NCI-H345 treated with DMSO at 0.1 percent for 48 hours (cell line): ENCODE data around the gene NOLC1.
"Not testable (repeated sequence)": the region's sequence is repeated elsewhere in the genome, so short reads cannot be mapped to it uniquely, and the experiment has no call there.

Experiments used
- DNase-seq: peaks from one replicate; lab custom pipeline; 2025; ENCODE audit not compliant: unreplicated experiment; lab: John Stamatoyannopoulos, UW

NOLC1 gene

GRCh38 chr10:102153093-102153620, 968 bp downstream of the NOLC1 start:
- no peak for DNase-seq

- no peak for DNase-seq
Observed at GRCh38 chr10:102154466-102155116, 2.4 kb downstream of the NOLC1 start.

- DNase-seq = no peak
Observed at GRCh38 chr10:102157224-102157623, 5.0 kb downstream of the NOLC1 start.

- no peak for DNase-seq
Observed at GRCh38 chr10:102159051-102159597, 6.9 kb downstream of the NOLC1 start.

GRCh38 chr10:102159831-102160230, 7.6 kb downstream of the NOLC1 start:
- DNase-seq = no peak

- no peak for DNase-seq
Observed at GRCh38 chr10:102163342-102163989, 11.3 kb downstream of the NOLC1 start.

- DNase-seq = no peak
Observed at GRCh38 chr10:102167861-102168260, 15.7 kb downstream of the NOLC1 start.

GRCh38 chr10:102170602-102171001, 18.4 kb downstream of the NOLC1 start:
- no peak for DNase-seq

GRCh38 chr10:102172288-102172687, 20.1 kb downstream of the NOLC1 start:
- DNase-seq = no peak

- no peak for DNase-seq
Observed at GRCh38 chr10:102175415-102175814, 23.2 kb downstream of the NOLC1 start.

GRCh38 chr10:102184606-102185005, 32.4 kb downstream of the NOLC1 start:
- DNase-seq = no peak

- no peak for DNase-seq
Observed at GRCh38 chr10:102185272-102185671, 33.1 kb downstream of the NOLC1 start.

- no peak for DNase-seq
Observed at GRCh38 chr10:102185811-102186527, 33.8 kb downstream of the NOLC1 start.

- no peak for DNase-seq
Observed at GRCh38 chr10:102188298-102188940, 36.2 kb downstream of the NOLC1 start.

GRCh38 chr10:102188941-102189898, 37.0 kb downstream of the NOLC1 start:
- not testable (repeated sequence) for DNase-seq

GRCh38 chr10:102191956-102192355, 39.8 kb downstream of the NOLC1 start:
- no peak for DNase-seq

GRCh38 chr10:102195296-102195870, 43.2 kb downstream of the NOLC1 start:
- DNase-seq = no peak

GRCh38 chr10:102196893-102197292, 44.7 kb downstream of the NOLC1 start:
- DNase-seq = no peak

- no peak for DNase-seq
Observed at GRCh38 chr10:102198027-102198426, 45.8 kb downstream of the NOLC1 start.
